Measurements from ENCODE around the gene LGALS8.

DNA sequence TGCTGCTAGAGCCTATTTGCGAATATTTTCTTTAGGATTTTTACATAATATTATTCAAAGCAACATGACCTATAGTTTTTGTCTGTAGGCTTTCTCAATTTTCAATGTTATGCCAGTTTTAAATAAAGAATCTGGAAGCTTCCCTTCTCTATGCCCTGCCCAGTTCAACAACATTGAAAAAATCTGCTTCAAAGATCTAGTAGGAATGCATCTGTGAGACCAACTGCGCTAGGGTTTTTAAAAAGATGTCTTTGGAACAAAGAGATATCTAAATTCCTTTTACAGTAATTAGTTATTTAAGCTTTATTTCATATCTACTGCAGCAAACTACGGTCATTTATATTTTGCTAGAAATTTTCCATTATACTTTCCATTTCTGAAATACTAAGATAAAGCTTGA, 54.9 kb downstream of the LGALS8 start:
- no peak for TF ChIP-seq CTCF (IDR thresholded peaks at IDR 0.05)
- no peak for TF ChIP-seq POLR2A (IDR thresholded peaks at IDR 0.05)
